GM19023 (cell line): Measurements from ENCODE around the gene MOB1A.

ENCODE experiments used
- ATAC-seq: cut with Tn5 transposase; IDR thresholded peaks from one replicate; pipeline ENCODE4 v1.9.1; 2021; ENCODE audit warnings: mild to moderate bottlenecking, moderate library complexity; ENCODE audit not compliant: unreplicated experiment

Gene MOB1A

GRCh38 chr2:74109551-74109950, 69.1 kb downstream of the MOB1A start:
- no peak for ATAC-seq

GRCh38 chr2:74107071-74107470, 71.6 kb downstream of the MOB1A start:
- ATAC-seq, result no peak

- ATAC-seq, result no peak
These were observed 73.3 kb downstream of the MOB1A start for GRCh38 chr2:74105413-74105812.

GRCh38 chr2:74104839-74105238, 73.8 kb downstream of the MOB1A start:
- no peak for ATAC-seq

GRCh38 chr2:74103763-74104162, 74.9 kb downstream of the MOB1A start:
- ATAC-seq, result no peak
